ENCODE results near the gene FSIP1.

The FSIP1 gene

DNA sequence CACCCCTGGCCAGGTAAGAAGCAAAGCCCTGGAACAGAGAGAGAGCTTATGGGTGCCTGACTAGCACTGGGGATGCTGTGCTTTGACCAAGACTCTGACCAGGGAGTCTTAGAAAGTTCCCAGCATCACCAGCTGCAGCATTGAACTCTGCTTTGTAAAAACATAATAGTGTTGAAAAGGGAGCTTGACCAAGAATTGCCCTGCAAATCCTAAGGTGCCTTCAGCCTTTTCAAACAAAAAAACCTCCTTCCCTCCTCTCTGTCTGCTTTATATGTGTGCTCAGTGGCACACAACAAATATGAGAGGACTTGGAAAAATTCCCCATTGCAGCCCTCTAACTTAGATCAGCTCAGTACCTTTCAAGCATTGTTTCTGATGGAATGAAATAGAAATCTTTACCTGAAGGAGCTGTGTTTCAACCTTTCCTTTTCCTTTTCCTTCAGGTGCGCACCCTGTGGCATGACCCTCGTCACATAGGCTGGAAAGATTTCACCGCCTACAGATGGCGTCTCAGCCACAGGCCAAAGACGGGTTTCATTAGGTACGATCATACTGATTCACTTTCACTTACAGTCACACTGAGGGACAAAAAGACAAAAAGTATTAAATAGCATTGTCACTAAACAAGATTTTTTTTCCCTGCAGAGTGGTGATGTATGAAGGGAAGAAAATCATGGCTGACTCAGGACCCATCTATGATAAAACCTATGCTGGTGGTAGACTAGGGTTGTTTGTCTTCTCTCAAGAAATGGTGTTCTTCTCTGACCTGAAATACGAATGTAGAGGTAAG lies 188.8 kb downstream of the FSIP1 start:
- no peak for DNase-seq (ENCODE audit: low spot score)

DNA sequence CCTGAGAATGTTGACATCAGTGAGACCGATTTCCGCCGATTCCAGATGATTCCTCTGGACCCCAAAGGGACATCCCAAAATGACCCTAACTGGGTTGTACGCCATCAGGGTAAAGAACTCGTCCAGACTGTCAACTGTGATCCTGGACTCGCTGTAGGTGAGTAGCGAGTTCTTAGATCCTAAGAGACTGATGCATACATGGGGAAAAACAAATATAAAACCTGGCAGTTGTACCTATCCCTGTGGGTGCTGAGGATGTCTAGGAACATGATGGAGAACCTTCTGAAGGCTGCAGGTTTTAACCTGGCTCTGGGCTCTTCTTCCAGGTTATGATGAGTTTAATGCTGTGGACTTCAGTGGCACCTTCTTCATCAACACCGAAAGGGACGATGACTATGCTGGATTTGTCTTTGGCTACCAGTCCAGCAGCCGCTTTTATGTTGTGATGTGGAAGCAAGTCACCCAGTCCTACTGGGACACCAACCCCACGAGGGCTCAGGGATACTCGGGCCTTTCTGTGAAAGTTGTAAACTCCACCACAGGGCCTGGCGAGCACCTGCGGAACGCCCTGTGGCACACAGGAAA lies 189.5 kb downstream of the FSIP1 start:
- no peak for DNase-seq (ENCODE audit: low spot score)

DNA sequence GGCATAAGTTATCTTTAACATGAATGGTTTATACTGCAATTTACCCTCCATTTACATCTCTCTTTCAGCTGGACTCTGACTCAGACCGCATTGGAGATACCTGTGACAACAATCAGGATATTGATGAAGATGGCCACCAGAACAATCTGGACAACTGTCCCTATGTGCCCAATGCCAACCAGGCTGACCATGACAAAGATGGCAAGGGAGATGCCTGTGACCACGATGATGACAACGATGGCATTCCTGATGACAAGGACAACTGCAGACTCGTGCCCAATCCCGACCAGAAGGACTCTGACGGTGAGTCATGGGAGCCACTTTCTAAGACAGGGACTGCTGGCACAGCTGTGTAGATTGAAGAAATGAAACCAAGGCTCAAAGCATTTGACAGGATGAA lies 190.1 kb downstream of the FSIP1 start:
- DNase-seq (ENCODE audit: low spot score) = no peak

DNA sequence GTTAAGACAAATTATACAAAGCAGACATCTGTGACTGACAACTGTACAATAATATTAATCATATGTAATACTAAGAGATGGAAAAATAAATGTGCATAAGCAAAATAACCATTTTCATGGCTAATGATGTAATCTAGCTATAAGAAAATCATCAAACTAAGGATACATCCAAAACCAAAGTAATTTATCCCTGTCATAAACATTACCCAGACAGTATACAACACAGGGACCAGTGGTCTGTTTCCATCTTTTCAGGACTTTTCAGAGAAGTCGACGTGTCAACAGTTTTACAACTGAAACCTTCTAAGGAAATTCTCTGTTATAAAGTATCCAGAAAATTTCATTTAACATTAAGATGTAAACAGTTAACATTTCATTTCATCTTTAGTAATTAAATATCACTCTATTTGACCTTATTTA lies 190.7 kb downstream of the FSIP1 start:
- no peak for DNase-seq (ENCODE audit: low spot score)

DNA sequence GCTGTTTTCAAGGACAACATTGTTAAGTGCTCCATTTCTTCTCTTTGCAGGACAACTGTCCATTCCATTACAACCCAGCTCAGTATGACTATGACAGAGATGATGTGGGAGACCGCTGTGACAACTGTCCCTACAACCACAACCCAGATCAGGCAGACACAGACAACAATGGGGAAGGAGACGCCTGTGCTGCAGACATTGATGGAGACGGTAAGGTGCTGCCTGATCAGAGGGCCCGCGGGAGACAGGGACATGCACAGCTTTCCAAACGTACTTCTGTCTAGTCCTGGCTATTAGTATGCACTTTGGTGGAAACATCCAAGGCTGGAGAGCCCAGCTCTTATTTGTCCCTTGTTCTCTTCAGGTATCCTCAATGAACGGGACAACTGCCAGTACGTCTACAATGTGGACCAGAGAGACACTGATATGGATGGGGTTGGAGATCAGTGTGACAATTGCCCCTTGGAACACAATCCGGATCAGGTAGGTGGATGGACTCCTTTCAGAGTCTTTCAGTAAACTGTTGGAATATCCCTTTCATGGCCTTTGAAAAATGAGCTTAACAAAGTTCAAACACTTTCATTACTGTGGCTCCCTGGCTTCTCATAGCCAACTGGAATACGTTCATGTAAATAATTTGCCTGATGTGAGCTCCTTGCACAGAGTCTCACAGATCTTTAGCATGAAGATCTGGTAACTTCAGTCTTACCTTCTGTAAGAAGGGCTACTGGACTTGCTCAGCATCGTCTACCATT lies 191.3 kb downstream of the FSIP1 start:
- DNase-seq (ENCODE audit: low spot score) = no peak

DNA sequence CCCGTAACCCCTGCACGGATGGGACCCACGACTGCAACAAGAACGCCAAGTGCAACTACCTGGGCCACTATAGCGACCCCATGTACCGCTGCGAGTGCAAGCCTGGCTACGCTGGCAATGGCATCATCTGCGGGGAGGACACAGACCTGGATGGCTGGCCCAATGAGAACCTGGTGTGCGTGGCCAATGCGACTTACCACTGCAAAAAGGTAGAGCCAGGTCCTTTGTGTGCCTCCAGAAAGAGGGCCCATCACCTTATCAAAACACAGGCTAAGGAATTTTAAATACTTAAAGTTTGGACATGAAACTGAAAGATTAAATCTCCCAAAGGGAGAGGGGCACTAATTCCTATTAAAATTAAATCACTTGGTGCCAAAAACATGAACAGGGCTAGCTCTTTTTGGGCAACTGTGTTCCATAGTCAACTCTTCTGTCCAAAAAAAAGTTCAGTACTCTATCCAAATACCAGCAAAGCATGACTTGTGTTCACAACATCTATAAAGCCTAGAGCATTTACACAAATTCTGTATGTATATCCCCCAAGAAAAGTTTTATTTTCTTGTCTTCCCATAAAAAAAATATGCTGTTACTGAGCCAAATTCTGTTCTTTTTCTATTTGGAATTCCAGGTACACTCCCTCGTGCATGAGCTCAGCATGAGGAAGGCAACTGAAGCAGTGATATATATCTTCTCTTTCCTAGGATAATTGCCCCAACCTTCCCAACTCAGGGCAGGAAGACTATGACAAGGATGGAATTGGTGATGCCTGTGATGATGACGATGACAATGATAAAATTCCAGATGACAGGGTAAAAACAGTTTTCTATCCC lies 192.6 kb downstream of the FSIP1 start:
- DNase-seq (ENCODE audit: low spot score) = no peak

DNA sequence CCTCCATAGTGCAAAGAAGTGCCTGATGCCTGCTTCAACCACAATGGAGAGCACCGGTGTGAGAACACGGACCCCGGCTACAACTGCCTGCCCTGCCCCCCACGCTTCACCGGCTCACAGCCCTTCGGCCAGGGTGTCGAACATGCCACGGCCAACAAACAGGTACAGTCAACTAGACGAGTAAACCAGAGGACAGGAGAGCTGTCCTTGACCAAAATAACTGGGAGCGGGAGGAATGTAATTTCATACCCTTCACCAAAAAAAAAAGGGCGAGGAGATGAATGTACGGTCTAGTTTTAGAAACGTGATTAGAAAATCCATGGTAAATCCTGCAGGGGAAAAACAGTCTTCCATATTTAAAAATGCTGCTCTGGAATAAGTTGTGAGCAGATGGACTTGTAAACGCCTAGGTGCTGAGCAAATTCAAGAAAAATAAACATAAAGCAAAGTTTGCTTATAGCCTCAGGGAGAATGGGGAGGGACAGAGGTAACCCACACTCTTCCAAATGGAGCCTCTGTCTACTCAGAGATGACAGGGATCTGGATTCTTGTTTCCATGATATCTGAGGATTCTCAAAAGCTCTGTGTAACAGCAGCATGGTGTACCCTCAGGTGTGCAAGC lies 193.3 kb downstream of the FSIP1 start:
- no peak for DNase-seq (ENCODE audit: low spot score)

DNA sequence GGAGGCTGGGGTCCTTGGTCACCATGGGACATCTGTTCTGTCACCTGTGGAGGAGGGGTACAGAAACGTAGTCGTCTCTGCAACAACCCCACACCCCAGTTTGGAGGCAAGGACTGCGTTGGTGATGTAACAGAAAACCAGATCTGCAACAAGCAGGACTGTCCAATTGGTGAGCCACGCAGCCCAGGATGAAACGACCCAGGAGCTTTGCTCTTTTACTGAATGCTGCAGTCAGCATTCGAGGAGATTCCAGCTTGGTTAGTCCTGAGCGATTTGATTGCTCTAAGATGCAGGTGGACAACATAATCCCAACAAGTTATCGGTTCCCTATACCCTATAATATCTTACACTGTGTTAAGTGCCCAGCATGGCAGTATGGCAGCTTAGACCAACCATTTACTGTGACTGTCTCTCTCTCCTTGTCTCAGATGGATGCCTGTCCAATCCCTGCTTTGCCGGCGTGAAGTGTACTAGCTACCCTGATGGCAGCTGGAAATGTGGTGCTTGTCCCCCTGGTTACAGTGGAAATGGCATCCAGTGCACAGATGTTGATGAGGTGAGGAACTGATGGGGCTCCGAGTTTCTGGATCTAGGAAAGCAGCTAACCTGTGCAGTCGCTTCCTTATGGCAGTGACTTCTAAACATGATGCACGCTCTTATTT lies 194.0 kb downstream of the FSIP1 start:
- DNase-seq (ENCODE audit: low spot score) = no peak

DNA sequence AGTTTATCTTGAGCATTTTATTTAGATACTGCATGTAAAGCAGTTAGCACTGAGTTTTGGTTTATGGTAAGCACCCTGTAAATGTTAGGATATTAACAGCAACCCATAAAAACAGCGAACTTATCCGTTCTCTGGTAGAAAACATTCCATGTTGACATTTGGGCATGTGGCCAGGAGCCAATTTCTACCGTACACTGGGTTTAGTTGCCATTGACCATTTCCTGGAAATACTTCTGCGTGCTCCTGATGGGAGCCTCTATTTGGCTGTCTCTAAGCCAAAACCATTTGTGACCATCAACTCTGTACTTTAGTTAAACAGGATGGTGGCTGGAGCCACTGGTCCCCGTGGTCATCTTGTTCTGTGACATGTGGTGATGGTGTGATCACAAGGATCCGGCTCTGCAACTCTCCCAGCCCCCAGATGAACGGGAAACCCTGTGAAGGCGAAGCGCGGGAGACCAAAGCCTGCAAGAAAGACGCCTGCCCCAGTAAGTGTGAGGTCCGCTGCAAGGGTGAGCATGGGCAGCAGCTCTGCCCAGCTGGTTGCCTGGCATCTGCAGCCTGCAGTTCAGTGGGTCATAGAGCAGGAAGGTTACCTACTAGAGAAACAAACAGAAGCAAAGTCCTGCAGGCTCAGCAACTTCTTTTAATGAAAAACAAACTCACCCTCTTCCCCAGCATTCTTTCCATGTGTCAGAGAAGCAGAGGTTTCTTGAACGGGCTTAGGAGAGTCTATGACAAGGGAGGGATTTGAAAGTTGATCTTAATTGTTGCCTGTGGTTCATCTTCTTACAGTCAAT lies 194.7 kb downstream of the FSIP1 start:
- DNase-seq (ENCODE audit: low spot score) = no peak

DNA sequence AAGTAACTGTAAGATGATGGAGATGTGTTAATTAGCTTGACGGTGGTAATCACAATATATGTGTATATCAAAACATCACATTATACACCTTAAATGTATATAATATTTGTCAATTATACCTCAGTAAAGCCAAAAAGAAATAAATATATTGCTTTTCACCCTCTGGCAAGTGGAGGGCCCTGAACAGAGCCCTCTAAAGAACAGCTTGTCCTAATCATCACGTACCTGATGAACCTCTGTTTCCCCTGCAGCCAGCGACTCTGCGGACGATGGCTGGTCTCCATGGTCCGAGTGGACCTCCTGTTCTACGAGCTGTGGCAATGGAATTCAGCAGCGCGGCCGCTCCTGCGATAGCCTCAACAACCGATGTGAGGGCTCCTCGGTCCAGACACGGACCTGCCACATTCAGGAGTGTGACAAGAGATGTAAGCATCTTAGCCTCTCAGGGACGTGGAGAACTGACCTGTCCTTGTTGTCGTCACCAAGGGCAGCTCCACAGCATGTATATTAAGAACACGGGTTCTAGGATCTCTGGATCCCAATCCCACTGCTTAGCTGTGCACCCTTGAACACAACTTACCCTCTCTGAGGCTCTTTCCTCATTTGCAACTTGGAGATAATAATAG lies 195.4 kb downstream of the FSIP1 start:
- DNase-seq (ENCODE audit: low spot score) = no peak

DNA sequence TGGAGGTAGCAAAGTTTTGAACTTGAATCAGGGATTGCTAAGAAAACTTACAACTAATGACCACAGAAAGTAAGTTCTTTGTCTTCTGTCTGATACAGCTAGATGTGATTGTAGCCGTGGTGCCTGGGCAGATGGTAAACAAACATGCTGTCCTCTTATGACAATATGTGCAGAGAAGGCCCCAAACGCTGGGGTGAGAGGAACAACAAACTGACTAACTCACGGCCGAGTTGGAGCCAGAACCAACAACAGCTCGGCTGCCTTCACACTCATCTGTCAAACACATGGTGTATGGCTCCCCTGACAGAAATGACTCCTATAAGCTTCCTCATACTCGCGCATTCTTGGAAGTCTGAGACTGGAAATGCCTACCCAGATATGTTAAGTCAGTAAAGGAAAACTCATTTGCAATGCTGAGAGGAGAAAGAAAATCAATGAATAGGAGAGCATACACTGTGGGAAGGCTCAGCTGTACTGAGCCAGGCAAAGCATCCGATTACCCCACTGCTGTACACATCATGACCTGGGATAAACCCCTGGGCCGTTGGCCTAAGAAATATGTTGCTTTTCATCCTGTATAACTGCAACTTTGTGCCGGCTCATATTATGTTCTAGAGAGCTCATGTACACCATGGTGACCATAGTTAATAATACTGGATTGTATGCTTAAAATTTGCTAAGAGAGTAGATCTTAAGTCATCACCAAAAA lies 196.1 kb downstream of the FSIP1 start:
- DNase-seq (ENCODE audit: low spot score) = no peak

DNA sequence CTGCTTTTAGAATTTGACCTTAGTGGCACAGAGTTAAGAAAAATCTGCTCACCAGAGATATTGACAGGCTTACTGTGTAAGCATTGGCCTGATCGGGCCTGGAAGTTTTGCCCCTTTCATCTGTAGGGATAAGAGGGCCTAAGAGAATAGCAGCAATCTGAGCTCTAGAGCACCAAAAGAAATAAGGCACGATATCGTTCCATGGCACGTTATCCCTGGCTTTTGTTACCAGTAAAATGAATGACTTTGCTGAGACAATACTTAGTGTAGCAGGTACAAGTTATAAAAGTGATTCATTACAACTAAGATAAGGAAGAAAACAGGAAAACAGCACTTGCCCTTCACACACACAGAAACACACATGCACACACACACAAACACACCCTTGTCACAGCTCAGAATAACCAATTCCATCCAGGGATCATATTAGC lies 196.8 kb downstream of the FSIP1 start:
- DNase-seq (ENCODE audit: low spot score) = no peak

DNA sequence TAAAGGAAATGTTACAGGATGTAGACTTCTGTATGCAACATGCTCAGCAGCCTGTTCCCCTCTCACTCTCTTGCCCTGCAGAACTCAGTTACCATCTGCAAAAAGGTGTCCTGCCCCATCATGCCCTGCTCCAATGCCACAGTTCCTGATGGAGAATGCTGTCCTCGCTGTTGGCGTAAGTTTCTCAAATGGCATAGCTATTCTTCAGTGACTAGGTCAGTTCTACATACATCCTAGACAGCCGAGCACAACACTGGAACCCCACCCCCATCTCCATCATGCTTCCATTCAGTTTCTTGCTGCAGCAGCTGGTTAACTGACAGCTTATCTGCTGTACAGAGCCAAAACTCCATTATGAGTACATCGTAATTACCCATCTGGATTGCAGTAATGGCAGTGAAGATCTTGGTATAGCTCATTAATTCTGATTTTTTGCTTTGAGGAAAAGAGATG lies 197.2 kb downstream of the FSIP1 start:
- DNase-seq (ENCODE audit: low spot score) = no peak

DNA sequence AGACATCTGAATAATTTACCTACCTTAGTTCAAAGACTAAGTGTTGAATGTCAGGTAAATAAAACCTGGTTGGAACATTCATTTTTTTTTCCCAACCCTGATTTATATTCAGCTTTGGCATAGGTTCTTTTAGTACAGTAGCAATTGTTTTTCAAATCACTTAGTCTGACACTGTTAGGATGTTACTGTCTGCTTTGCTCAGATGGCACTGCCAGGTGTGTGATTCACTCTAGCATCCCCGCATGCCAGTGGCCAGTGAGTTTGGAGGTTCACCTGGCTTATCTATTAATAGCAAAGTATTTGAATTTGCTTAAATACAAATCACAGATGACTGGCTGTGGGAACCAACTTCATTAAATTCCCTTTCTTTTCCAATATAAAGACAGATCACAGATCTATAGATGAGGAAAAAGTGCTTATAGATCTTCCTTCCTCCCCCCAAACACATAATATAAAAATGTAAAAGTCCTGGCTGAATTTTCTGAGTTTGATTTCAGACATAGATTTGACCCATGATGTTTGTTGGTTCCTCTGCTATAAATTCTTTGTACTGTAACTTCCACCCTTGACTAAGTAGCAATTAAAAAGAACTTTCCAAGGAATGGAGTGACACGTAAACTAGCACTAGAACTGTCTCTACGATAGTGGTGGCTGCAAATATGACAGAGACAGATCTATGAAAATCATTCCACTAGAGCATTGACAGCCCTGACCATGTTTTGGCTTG lies 197.8 kb downstream of the FSIP1 start:
- DNase-seq (ENCODE audit: low spot score) = no peak

DNA sequence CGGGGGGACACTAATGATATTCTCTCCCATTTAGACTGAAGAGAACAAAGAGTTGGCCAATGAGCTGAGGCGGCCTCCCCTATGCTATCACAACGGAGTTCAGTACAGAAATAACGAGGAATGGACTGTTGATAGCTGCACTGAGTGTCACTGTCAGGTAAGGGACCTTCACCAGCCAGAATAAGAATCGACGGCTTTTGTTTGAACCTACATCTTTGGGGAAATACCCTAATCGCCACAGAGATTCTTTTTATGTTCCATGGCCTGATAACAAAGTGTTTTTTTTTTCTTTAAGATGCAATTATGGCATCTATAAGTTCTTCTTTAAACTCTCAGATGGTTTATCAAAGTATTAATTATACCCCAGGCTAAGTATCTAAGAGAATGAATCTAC lies 198.4 kb downstream of the FSIP1 start:
- no peak for DNase-seq (ENCODE audit: low spot score)

DNA sequence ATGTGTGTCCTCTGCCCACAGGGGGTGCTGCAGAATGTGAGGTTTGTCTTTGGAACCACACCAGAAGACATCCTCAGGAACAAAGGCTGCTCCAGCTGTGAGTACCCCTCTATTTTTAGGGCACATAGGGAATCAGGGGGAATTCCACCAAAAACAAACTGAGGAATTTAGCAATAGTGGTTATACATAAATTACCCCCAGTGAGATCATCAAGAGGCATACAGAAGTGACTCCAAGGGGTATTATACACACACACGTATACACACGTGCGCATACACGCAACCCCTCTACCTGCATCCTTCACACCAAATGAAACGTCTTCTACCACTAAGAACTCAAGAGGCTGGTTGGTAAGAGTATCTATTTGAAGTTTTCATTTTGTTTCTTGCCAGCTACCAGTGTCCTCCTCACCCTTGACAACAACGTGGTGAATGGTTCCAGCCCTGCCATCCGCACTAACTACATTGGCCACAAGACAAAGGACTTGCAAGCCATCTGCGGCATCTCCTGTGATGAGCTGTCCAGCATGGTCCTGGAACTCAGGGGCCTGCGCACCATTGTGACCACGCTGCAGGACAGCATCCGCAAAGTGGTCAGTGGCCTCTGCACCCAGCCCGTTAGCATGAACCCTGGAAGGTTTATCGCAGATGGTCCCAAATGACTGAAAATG lies 198.9 kb downstream of the FSIP1 start:
- no peak for DNase-seq (ENCODE audit: low spot score)

DNA sequence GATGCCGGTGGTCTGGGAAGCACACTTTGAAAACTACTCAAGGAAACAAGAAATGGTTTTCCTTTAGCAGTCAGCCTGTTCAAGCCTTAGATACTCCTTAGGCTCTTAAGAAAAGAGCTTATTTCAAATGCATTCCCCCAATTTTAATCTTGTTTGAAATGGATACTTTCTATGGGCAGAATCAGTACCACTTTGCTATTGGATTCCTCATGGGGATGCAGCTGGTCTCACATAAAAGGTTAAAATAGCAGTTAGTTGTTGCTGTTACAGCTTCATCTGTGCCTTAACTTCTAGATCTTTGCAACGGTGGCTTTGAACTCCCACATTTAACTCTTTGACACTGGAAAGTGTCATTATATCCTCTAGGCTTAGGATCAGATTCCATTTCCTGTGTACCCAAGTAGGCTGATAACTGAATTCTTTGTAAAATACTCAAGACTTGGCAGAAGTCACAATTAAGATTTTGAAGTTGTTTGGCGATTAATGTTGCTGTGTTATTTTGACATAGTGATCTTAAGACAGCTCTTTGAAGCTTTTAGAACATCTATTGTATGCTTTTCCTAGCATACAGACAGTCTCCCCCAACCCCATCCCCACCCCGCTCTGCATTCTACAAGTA lies 199.6 kb downstream of the FSIP1 start:
- DNase-seq (ENCODE audit: low spot score) = no peak

All from germinal center (tissue), 1 donor.